Omental fat pad (tissue), 4 donors: ENCODE data around the gene AATK. TPM values are rescaled to one million over a fixed set of nuclear protein-coding genes. Genes with fewer than 3 reads are reported as not detected.

Experiments
- ATAC-seq: fragments of 150-250 bp; one replicate; pipeline ENCODE4 v1.9.1; 2016; ENCODE audit warnings: mild to moderate bottlenecking, moderate library complexity; ENCODE audit not compliant: low FRiP score
- DNase-seq: peaks from one replicate; pipeline ENCODE4 v3.0.0-alpha.2; 2019; ENCODE audit warnings: low spot score
- CTCF ChIP-seq, 3 donors: fragments of 450-650 bp; IDR thresholded peaks; one replicate each; pipeline ENCODE4 v1.5.1; 2016 to 2017; ENCODE audit warnings: antibody characterized with exemption in 3 of 3, mild to moderate bottlenecking in 3 of 3, moderate library complexity in 2 of 3
- total RNA-seq, 4 donors: library from RNA; depleted of rRNA; stranded (reverse); fragments of >200 nt; gene quantifications; one replicate each; pipeline ENCODE4 v1.1.0, GENCODE V29; 2016

AATK gene
- total RNA-seq, 4 donors from 2014 or later = 1.3 to 6.0 (median 3.1) TPM

- no peak for TF ChIP-seq CTCF (IDR thresholded peaks at IDR 0.05)
- DNase-seq (no peak), ATAC-seq (no peak)
Observed at GRCh38 chr17:81092518-81093095, 73.4 kb downstream of the AATK start.

- TF ChIP-seq CTCF (IDR thresholded peaks at IDR 0.05) = no peak
- DNase-seq = no peak
- no peak for ATAC-seq
Observed at GRCh38 chr17:81091774-81092517, 74.1 kb downstream of the AATK start.

GRCh38 chr17:81091154-81091553, 74.9 kb downstream of the AATK start:
- DNase-seq (no peak), ATAC-seq (no peak)
- no peak for TF ChIP-seq CTCF (IDR thresholded peaks at IDR 0.05)

- DNase-seq (no peak), ATAC-seq (no peak)
- TF ChIP-seq CTCF (IDR thresholded peaks at IDR 0.05) = no peak
Observed at GRCh38 chr17:81090361-81091136, 75.5 kb downstream of the AATK start.

GRCh38 chr17:81086789-81087551, 79.1 kb downstream of the AATK start:
- DNase-seq = no peak
- no peak for ATAC-seq
- no peak for TF ChIP-seq CTCF (IDR thresholded peaks at IDR 0.05)

- TF ChIP-seq CTCF (IDR thresholded peaks at IDR 0.05) = no peak
- no peak for DNase-seq
- ATAC-seq = no peak
Observed at GRCh38 chr17:81085420-81085911, 80.6 kb downstream of the AATK start.
